ENCODE results near the gene MRPS14. TPM values are rescaled to one million over a fixed set of nuclear protein-coding genes. Genes with fewer than 3 reads are reported as not detected.

The MRPS14 gene
- total RNA-seq, 4 donors from 2014 or later: 6.4 to 16.5 (median 12.8) TPM

DNA sequence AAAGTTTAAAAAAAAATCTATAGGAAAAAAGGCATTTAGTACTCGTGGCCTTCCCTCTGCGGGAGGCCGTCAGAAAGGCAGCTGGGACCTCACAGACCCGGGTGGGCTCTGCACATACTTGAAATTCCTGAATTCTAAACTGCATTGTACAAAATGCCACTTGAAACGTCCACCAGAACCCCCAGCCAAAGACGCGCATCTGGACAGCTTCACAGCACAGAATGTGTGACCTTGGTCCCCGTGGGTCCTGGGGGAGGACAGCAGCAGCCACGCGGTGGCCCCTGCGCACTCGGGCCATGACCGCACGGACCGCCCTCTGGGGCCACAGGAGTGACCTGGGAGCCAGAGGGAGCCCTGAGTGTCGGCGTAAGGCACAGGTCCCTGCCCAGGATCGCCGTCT is 20.6 kb upstream of the MRPS14 start:
- WGBS, 2 donors: 69 to 73% methylated on average over 19 of the region's 19 CpGs
- intact Hi-C loops (cut with DNase I; ENCODE audit: low total_unique reads): no loop called here
- no peak for DNase-seq (ENCODE audit: low spot score in 2 of 2)
- no peak overlapping the region for H3K4me3 ChIP-seq (ENCODE audit: low read depth, poor library complexity, severe bottlenecking)
- TF ChIP-seq, protein P1, sequence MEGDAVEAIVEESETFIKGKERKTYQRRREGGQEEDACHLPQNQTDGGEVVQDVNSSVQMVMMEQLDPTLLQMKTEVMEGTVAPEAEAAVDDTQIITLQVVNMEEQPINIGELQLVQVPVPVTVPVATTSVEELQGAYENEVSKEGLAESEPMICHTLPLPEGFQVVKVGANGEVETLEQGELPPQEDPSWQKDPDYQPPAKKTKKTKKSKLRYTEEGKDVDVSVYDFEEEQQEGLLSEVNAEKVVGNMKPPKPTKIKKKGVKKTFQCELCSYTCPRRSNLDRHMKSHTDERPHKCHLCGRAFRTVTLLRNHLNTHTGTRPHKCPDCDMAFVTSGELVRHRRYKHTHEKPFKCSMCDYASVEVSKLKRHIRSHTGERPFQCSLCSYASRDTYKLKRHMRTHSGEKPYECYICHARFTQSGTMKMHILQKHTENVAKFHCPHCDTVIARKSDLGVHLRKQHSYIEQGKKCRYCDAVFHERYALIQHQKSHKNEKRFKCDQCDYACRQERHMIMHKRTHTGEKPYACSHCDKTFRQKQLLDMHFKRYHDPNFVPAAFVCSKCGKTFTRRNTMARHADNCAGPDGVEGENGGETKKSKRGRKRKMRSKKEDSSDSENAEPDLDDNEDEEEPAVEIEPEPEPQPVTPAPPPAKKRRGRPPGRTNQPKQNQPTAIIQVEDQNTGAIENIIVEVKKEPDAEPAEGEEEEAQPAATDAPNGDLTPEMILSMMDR (IDR thresholded peaks at IDR 0.05): no peak
- TF ChIP-seq POLR2A (IDR thresholded peaks at IDR 0.05): no peak

DNA sequence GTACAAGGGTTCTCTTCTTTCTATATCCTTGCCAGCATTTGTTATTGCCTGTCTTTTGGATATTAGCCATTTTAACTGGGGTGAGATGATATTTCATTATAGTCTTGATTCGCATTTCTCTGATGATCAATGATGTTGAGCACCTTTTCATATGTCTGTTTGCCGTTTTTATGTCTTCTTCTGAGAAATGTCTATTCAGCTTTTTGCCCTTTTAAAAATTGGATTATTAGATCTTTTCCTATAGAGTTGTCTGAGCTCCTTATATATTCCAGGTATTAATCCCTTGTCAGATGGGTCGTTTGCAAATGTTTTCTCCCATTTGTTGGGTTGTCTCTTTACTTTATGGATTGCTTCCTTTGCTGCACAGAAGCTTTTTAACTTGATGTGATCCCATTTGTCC is 19.4 kb upstream of the MRPS14 start:
- H3K4me3 ChIP-seq (ENCODE audit: low read depth, poor library complexity, severe bottlenecking): no peak overlapping the region
- TF ChIP-seq POLR2A (IDR thresholded peaks at IDR 0.05): no peak
- TF ChIP-seq, protein P1 (IDR thresholded peaks at IDR 0.05): no peak
- intact Hi-C loops (cut with DNase I; ENCODE audit: low total_unique reads): no loop called here
- 78 to 81% methylated on average over 3 of the region's 3 CpGs for WGBS, 2 donors
- no peak for DNase-seq (ENCODE audit: low spot score in 2 of 2)

DNA sequence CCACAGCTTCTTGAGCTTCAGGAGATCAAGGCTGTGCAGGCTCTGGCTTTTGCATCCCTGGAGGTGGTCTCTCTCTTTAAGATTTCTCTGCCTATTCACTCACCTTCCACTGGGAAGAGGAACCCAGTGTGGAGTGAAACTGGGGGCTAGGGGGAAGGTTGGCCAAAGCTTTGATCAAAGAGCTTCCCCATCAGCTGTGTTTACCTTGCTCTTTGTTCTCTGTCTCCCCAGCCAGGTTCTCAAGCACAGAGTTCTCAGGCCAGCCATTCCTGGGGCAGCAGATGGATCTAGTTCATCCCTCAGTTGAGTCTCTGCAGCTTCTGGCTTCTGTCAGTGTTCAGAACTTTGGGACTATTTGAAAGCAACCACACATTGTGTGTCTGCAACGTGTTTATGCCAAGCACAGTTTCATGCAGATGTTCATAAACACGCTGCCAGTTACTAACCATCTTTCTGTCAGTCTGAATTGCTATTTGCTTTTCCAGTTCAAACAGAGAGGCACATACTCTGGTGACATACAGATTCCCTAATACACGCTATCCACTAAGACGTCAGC is 17.2 kb upstream of the MRPS14 start:
- DNase-seq (ENCODE audit: low spot score in 2 of 2): no peak
- intact Hi-C loops (cut with DNase I; ENCODE audit: low total_unique reads): no loop called here
- 53 to 58% methylated on average over 4 of the region's 4 CpGs for WGBS, 2 donors

DNA sequence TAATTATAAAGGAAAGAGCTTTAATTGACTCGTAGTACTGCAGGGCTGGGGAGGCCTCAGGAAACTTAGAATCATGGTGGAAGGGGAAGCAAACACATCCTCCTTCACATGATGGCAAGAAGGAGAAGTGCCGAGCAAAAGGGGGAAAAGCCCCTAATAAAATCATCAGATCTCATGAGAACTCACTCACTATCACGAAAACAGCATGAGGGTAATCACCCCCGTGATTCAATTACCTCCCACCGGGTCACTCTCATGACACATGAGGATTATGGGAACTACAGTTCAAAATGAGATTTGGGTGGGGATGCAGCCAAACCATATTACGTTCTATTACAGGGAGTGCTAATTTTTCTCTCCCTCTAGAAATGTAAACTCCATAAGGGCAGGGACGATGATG is 14.2 kb upstream of the MRPS14 start:
- 78 to 80% methylated on average over 7 of the region's 7 CpGs for WGBS, 2 donors
- intact Hi-C loops (cut with DNase I; ENCODE audit: low total_unique reads): no loop called here
- no peak for DNase-seq (ENCODE audit: low spot score in 2 of 2)
- H3K4me3 ChIP-seq (ENCODE audit: low read depth, poor library complexity, severe bottlenecking): no peak overlapping the region
- TF ChIP-seq, protein P1 (IDR thresholded peaks at IDR 0.05): no peak
- no peak for TF ChIP-seq POLR2A (IDR thresholded peaks at IDR 0.05)

More for the DNA sequence above, 17.2 kb upstream of the MRPS14 start:
- H3K4me3 ChIP-seq (ENCODE audit: low read depth, poor library complexity, severe bottlenecking): no peak overlapping the region
- TF ChIP-seq, protein P1 (IDR thresholded peaks at IDR 0.05): no peak
- TF ChIP-seq POLR2A (IDR thresholded peaks at IDR 0.05): no peak

DNA sequence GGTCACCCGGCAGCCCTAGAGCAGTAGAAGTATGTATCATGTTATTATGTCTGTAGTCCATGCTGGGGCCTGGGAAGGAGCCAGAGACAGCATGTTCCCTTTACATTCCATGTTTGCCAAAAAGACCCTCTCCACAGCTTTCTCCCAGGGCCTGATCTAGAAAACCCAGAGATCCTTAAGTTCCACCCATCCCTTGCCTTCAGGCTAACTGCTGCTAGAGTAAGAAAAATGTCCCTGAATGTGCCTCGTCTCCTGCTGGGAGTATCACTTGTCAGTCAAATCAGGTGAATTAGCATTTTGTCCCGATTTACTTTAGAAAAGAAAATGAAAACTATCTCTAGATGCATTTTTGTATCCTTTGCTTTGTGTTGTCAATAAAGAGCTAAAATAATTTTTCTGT is 13.3 kb upstream of the MRPS14 start:
- 56 to 65% methylated on average over 3 of the region's 3 CpGs for WGBS, 2 donors
- H3K4me3 ChIP-seq (ENCODE audit: low read depth, poor library complexity, severe bottlenecking): no peak overlapping the region
- no peak for TF ChIP-seq POLR2A (IDR thresholded peaks at IDR 0.05)
- TF ChIP-seq, protein P1 (IDR thresholded peaks at IDR 0.05): no peak
- intact Hi-C loops (cut with DNase I; ENCODE audit: low total_unique reads): no loop called here
- no peak for DNase-seq (ENCODE audit: low spot score in 2 of 2)

DNA sequence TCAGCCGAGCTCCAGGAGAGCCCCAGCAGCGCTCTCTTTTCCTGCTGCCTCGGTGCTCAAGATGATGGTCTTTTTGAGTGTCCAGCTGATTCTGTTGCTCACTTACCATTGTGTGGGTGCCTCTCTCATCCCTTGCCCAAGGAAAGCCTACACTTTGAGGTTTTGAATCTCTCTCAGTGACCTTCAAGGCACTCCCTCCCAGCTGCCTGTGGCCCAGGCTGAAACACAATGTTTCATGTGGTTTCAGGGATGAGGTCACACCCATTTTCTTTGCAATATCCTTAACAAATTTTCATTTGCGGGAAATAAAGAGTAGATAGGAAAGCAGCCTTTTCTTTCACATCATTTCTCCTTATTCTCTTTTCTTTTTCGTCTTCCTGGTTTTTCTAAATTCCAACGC is 12.6 kb upstream of the MRPS14 start:
- 85 to 92% methylated on average over 6 of the region's 6 CpGs for WGBS, 2 donors
- no peak for TF ChIP-seq POLR2A (IDR thresholded peaks at IDR 0.05)
- TF ChIP-seq, protein P1 (IDR thresholded peaks at IDR 0.05): no peak
- no peak for DNase-seq (ENCODE audit: low spot score in 2 of 2)
- intact Hi-C loops (cut with DNase I; ENCODE audit: low total_unique reads): no loop called here
- H3K4me3 ChIP-seq (ENCODE audit: low read depth, poor library complexity, severe bottlenecking): no peak overlapping the region
